ENCODE results near the gene GPRC5C.

GPRC5C gene

DNA sequence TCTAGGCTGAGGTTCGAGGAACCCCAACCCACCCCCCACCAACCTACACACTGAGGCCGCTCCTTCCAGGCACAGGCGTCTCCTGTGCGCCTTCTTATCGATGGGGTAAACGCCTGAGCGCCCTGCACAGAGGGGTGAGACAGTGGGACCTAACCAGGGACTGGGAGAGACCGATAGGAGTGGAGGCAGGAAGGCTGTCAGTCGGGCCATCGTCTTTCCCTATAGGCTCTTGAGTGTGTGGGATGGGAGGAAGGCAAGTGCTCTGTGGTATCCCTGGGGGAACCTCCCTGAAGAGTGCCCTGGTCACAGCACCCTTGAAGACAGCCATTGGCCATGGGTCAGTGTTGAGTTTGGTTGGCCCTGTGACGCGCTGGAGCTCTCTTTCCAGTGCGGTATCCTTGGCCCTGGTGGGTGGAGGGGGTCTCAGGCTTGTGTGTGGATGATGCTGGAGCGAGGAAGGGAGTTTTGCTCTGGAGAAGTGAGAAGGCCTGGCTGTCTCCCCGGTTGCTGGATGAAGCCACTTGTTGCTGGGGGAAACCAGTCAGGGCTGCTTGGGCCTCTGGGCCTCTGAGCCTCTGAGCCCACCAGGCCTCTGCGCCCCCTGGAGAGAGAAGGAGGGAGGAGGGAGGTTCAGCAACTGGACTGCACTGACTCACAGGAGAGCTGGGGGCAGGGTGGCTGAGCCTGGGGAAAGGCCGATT is 1.7 kb downstream of the GPRC5C start:
- DNase-seq (ENCODE audit: low read depth in 2 of 2), result no peak

DNA sequence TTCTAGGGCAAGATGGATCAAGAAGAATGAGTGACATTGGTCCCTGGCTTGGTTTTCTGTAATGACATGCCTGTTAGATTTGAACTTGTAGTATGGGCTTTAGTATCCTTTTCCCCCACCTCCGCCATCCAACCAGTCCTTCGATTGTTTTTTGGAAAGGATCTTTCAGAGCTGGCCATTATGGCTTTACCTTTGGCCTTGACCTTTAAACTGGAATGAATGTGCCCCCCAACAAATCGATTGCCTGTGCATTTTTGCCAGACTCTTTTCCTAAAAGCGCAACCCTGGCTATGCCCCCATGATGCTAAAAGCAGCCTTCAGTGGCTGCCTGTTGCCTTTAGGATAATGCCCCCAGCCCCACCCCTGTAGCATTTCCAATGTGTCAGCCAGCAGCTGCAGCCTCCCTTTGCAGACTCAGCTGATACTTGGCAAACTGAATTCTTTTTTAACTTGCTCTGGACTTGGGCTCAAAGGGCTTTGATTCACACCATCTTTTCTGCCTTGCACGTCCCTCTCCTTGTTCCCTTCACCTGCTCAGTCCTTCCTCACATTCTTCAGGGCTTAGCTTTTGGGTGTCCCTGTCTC is 4.0 kb downstream of the GPRC5C start:
- DNase-seq (ENCODE audit: low read depth in 2 of 2), result no peak

DNA sequence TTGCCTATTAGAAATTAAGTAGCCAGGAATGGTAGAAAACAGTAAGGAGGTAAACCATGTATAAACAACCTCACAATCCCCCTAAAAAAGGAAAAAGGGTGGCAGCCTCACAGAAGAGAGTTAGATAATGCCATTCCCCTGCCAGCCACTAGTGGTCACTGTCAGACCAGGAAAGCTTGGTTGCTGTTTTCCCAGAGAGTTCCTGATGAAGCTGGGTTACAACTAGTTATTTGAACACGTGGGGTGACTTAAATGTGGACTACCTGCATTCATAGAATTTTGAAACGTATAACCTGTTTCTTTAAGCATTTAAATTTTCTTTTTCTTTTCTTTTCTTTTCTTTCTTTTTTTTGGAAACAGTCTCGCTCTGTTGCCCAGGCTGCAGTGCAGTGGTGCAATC is 5.8 kb downstream of the GPRC5C start:
- DNase-seq (ENCODE audit: low read depth in 2 of 2), result no peak

- no peak for DNase-seq (ENCODE audit: low read depth in 2 of 2)
Observed at GRCh38 chr17:74439691-74440567, 8.0 kb downstream of the GPRC5C start.

GRCh38 chr17:74441537-74441936 is 9.6 kb downstream of the GPRC5C start:
- DNase-seq (ENCODE audit: low read depth in 2 of 2), result no peak

DNA sequence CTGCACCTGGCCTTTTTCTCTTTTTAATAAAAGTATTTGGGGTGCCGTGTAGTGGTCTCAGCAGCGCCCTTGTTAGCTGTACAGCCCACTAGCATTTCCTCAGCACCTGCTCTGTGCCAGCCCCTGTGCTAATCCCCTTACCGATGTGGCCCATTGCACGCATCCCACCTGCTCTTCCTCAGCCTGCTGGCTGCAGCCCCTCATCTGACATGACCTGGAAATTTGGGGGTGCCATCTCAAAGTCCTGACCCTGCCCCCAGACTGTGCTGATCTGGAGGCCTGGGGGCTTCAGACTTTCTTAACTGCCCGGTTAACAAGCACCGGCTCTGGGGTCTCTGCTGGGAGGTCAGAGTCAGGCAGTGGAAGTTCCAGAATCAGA is 10.4 kb downstream of the GPRC5C start:
- DNase-seq (ENCODE audit: low read depth in 2 of 2), result no peak

DNA sequence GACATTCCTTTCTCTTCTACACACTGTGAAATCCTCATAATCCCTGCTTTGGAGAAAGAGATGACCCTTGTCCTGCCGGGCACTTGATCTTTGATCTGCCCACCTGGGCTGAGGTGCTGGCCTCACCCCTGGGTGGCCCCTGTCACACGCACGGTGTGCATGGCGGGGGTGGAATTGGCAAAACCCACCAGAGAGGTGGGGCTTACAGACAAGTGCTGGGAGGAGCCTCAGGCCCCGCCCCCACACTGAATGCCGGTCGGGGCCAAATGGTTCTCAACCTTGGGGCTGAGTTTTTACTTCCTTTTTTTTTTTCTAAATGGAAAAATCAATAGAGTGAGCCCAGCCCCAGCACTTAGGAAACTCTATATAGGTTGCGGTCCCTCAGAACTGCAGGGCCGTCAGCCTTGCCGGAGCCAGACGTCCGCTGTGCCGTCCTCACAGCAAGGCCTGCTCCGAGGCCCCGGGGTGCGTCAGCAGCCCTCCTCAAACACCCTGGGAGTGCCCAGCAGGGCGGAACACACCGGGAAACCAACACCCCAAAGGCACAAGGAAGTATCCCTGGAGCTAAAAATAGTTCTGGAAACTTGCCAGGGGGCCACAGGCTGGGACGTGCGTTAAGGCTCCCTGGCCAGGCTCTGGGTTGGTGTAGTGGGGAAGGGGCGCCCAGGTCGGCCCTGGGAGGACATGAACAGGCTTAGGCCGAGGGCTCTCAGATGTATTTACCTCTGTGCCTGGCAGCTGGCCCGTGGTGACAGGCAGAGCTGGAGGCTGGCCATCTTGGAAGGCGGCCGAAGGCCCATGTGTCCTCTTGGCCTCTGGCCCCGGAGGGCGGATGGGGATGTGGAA is 11.0 kb downstream of the GPRC5C start:
- no peak for DNase-seq (ENCODE audit: low read depth in 2 of 2)

GRCh38 chr17:74443516-74444296 is 11.8 kb downstream of the GPRC5C start:
- DNase-seq (ENCODE audit: low read depth in 2 of 2), result no peak

DNA sequence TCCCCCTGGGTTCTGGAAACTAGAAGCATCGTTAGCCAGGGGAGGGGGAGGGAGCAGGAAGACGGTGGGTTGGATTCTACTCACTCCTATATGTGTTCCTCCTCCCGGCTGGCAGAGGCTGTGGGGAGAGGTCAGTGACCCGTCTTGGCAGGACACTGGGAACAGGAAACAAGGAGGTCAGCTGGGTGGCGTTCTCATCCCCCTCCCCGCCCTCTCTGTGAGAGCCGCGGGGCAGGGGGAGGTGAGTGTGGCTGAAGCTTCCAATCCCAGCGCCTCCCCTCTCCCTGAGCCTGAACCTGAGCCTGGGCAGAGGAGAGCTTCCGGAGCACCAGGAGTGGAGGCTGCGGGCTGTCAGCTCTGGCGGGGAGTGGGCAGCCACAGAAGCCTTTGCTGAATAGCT is 12.5 kb downstream of the GPRC5C start:
- DNase-seq (ENCODE audit: low read depth in 2 of 2), result no peak

DNA sequence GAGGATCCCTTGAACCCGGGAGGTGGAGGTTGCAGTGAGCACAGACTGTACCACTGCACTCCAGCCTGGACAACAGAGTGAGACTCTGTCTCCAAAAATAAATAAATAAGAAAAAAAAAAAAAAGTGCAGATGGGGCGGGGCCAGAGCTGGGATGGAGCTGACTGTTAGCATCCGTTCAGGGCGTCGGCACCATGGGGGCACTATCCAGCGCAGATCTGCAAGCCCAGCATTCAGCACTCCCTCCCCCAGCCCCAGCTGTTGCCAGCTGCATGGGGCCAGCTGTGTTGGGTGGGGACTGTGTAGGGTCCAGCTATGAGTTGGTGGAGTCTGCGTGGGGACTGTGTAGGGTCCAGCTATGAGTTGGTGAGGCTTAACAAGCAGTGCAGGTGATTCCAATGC is 13.3 kb downstream of the GPRC5C start:
- DNase-seq (ENCODE audit: low read depth in 2 of 2), result no peak

DNA sequence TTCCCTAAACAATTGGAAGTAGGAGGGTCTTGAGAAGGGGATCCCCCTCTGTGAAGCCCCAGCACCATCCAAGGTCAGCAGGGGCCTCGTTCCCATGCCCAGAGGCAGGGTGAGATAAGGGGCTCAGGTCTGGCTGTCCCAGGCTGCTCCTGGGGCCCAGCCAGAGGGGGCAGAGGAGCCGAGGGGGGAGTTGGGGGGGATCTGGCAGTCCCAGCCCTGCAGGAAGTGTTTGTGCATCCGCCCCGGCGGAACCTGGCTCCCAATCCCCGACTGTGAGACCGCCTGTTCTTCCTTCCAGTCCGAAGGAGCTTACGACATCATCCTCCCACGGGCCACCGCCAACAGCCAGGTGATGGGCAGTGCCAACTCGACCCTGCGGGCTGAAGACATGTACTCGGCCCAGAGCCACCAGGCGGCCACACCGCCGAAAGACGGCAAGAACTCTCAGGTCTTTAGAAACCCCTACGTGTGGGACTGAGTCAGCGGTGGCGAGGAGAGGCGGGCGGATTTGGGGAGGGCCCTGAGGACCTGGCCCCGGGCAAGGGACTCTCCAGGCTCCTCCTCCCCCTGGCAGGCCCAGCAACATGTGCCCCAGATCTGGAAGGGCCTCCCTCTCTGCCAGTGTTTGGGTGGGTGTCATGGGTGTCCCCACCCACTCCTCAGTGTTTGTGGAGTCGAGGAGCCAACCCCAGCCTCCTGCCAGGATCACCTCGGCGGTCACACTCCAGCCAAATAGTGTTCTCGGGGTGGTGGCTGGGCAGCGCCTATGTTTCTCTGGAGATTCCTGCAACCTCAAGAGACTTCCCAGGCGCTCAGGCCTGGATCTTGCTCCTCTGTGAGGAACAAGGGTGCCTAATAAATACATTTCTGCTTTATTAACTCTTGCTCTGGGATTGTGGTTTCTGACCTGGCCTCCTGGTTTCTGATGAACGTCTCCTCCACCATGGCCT is 14.9 kb downstream of the GPRC5C start:
- no peak for DNase-seq (ENCODE audit: low read depth in 2 of 2)

- DNase-seq (ENCODE audit: low read depth in 2 of 2), result no peak
Observed at GRCh38 chr17:74447628-74448159, 15.8 kb downstream of the GPRC5C start.

- DNase-seq (ENCODE audit: low read depth in 2 of 2), result no peak
Observed at GRCh38 chr17:74448756-74449155, 16.9 kb downstream of the GPRC5C start.

DNA sequence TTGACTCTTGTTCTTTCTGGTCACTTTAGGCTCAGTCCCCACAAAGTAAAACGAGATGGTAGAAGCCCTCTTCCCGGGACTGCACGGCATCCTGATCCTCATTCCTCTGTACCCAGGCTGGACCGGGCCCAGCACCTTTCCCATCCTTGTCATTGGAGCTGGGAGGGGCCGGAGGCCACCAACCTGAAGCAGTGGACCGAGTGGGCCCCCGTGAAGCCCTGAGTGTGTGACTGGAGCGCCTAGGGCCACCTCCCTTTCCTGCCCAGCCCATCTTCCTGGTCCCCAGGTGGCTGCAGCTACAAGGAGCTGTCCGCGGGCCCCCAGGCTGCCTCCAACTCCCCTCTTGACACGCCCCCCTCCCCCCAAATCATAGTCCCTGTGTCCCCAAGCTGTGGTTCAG is 17.4 kb downstream of the GPRC5C start:
- DNase-seq (ENCODE audit: low read depth in 2 of 2), result no peak

DNA sequence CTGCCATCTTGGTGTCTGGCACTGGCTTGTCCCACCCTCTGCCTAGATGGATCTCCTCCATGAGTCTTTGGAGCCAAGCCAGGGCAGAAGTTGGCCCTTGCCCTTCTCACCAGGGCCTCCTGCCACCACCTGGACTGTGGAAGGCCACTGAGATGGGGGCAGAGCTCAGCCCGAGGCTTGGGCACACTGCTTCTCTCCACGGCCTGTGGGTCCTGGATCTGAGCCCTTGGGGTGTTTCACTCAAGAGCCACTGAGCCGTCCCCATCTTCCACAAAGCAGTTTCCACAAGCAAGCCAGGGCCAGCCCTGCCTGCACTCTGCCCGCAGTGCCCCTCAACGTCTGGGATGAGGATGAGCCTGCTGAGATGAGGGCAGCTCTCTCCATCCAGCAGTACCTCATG is 17.9 kb downstream of the GPRC5C start:
- DNase-seq (ENCODE audit: low read depth in 2 of 2), result no peak

- DNase-seq (ENCODE audit: low read depth in 2 of 2), result no peak
Observed at GRCh38 chr17:74450231-74450630, 18.3 kb downstream of the GPRC5C start.

DNA sequence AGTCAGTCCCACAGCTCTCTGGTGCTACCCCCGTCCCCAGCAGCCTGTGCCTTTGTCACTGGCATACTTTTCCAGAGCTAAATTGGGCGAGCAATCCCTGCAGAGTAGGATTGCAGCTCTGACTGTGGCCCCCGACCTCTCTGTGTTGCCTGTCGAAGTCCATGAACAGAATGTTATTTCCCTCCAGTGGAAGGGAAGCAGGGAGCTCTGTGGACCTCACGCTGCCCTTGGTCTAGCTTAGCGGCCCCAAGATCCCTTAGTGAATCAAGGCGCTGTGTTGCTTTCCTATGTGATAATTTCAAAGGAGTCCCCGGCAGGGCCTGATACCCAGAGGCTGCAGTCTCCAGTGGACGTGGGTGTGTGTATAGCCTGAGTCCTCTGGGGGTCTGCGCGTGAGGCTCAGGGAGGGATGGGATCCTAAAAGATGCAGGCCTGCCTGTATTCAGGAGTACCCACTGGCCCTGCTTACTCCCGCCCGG is 19.1 kb downstream of the GPRC5C start:
- DNase-seq (ENCODE audit: low read depth in 2 of 2), result no peak

GRCh38 chr17:74451557-74451956 is 19.7 kb downstream of the GPRC5C start:
- no peak for DNase-seq (ENCODE audit: low read depth in 2 of 2)

DNA sequence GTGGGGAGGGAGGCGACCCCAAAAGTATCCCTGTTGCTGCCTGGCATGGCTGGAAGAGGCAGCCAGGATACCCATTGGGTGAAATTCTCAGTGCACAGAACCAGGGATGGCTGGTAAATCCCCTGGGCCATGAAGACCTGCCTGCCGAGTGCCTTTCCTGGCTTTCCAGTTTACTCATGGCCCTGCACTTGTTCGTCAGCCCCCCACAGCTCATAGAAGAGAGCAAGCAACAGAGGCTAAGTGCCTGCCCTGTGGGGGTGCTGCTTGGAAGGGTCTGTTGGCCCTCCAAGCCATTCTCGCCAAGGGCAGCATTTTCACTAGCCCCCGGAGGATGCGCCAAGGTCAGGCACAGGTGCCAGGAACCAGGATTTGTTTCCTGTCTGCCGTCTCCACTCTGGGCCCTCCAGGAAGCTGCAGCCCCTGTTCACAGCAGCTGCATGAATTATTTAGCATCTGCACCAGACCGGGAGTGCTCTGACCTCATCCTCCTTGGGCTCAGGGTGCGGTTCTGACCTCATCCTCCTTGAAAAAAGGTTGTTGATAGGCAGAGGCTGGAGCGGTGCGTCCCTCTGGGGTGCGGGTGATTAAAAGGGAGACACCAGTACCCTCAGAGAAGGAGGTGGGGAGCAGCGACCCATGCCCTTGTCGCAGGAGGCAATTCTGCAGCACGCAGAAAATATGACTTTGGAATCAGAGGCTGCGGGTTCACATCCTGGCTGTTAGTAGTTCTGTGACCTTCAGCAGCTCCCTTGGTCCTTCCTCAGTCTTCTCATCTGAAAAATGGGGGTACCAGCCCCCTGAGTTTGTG is 20.3 kb downstream of the GPRC5C start:
- no peak for DNase-seq (ENCODE audit: low read depth in 2 of 2)

Measured in fibroblast of skin of left quadriceps (primary cell).